NCI-H748 (cell line): ENCODE results near the gene RHBDF2.
"Not testable (repeated sequence)": the region's sequence is repeated elsewhere in the genome, so short reads cannot be mapped to it uniquely, and the experiment has no call there.

Source experiments
- DNase-seq: peaks from one replicate; lab custom pipeline; 2025; ENCODE audit not compliant: unreplicated experiment; lab: John Stamatoyannopoulos, UW

Gene RHBDF2

GRCh38 chr17:76538281-76538931, 37.2 kb upstream of the RHBDF2 start:
- no peak for DNase-seq

GRCh38 chr17:76537578-76538280, 36.5 kb upstream of the RHBDF2 start, which contains the start of gene CYGB:
Gene CYGB (minus strand): TSS chr17:76537709. CDS start chr17:76537542, 167 bp downstream.
- DNase-seq: peak; percentile 40

GRCh38 chr17:76537288-76537577, 36.0 kb upstream of the RHBDF2 start:
- no peak for DNase-seq

- no peak for DNase-seq
Observed at GRCh38 chr17:76536511-76537287, 35.5 kb upstream of the RHBDF2 start.

GRCh38 chr17:76535788-76536510, 34.7 kb upstream of the RHBDF2 start:
- no peak for DNase-seq

- DNase-seq: no peak
Observed at GRCh38 chr17:76534831-76535732, 33.9 kb upstream of the RHBDF2 start.

- DNase-seq: not testable (repeated sequence)
Observed at GRCh38 chr17:76533640-76534359, 32.6 kb upstream of the RHBDF2 start.

- no peak for DNase-seq
Observed at GRCh38 chr17:76532072-76532651, 30.9 kb upstream of the RHBDF2 start.

- DNase-seq: no peak
Observed at GRCh38 chr17:76531486-76532038, 30.3 kb upstream of the RHBDF2 start.

GRCh38 chr17:76530811-76531485, 29.7 kb upstream of the RHBDF2 start:
- no peak for DNase-seq

- DNase-seq: no peak
Observed at GRCh38 chr17:76530095-76530723, 29.0 kb upstream of the RHBDF2 start.

- no peak for DNase-seq
Observed at GRCh38 chr17:76529224-76530094, 28.2 kb upstream of the RHBDF2 start.

GRCh38 chr17:76528528-76529223, 27.5 kb upstream of the RHBDF2 start:
- DNase-seq: no peak

GRCh38 chr17:76528156-76528527, 26.9 kb upstream of the RHBDF2 start:
- DNase-seq: no peak

GRCh38 chr17:76527430-76528111, 26.3 kb upstream of the RHBDF2 start:
- no peak for DNase-seq

GRCh38 chr17:76527016-76527415, 25.8 kb upstream of the RHBDF2 start:
- DNase-seq: not testable (repeated sequence)
